NB4 (cell line): Measurements from ENCODE around the gene B3GALNT1.

ENCODE experiments used
- CTCF ChIP-seq: IDR thresholded peaks from one replicate; pipeline ENCODE4 v1.5.1; 2012; ENCODE audit warnings: low read depth, low read length
- POLR2A ChIP-seq: IDR thresholded peaks from 2 replicates; pipeline ENCODE4 v1.6.1; 2011; ENCODE audit warnings: mild to moderate bottlenecking; ENCODE audit not compliant: insufficient read length; ENCODE audit errors: extremely low read depth

DNA sequence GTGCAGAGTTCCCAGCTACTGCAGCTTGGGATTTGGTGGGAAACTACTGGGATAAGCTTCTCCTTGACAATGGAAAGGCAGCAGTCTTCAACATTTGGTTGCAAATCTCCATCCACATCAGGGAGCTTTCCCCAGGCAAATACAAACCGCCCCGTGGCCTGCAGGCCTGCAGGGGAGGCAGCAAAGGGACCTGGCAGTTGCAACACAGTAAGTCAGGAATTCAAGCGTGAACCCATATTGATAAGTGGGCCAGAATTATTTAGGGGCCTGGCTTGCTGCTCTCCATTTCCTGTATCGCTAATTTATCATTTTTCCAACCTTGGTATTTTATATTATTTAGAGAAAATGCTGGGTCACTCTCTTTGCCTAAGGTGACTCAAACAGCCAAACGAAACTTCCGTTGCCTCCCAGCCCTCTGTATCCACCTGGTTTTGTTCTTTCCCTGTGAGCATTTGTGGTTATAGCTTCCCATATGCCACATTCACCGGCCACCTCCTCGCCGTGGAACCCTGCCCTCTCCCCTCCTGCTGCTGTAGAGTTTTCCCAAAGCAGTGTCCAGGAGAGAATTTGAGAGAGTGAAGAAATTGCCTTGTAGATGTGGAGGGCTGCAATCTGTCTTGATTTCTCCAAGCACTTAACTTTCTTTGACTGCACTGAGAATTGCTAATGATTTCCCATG is 34.8 kb downstream of the B3GALNT1 start:
- TF ChIP-seq CTCF, result no peak
- no peak for TF ChIP-seq POLR2A
